ENCODE results near the gene ARF3. TPM values are rescaled to one million over a fixed set of nuclear protein-coding genes. Genes with fewer than 3 reads are reported as not detected.

ARF3 gene
- total RNA-seq, 1 experiment from 2014 or later = 256 TPM

DNA sequence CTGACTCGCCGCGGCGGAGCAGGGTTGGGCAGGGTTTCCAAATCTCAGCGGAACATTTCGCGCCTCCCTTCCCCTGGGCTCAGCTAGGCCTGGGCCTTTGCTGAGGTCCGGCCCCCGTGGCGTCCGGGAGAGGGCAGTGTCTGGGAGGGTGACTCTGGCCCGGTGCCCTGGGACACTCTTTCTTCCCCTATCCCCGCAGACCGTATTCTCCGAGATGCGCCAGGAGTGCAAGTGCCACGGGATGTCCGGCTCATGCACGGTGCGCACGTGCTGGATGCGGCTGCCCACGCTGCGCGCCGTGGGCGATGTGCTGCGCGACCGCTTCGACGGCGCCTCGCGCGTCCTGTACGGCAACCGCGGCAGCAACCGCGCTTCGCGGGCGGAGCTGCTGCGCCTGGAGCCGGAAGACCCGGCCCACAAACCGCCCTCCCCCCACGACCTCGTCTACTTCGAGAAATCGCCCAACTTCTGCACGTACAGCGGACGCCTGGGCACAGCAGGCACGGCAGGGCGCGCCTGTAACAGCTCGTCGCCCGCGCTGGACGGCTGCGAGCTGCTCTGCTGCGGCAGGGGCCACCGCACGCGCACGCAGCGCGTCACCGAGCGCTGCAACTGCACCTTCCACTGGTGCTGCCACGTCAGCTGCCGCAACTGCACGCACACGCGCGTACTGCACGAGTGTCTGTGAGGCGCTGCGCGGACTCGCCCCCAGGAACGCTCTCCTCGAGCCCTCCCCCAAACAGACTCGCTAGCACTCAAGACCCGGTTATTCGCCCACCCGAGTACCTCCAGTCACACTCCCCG lies 23.9 kb upstream of the ARF3 start (continued):
- peak; percentile 47; the same call in 1 of the 2 replicates for TF ChIP-seq USF1 (CRISPR knock-in tag; IDR thresholded peaks at IDR 0.05)
- TF ChIP-seq GABPB1 (CRISPR knock-in tag; IDR thresholded peaks at IDR 0.05) = no peak
- TF ChIP-seq ZNF416 (CRISPR knock-in tag; IDR thresholded peaks at IDR 0.05) = no peak
- TF ChIP-seq CREB1 (CRISPR knock-in tag; IDR thresholded peaks at IDR 0.05) = 0 out of 2 replicates have a peak, but pooled peaks have one; percentile 40
- TF ChIP-seq ZMAT4 (CRISPR knock-in tag; IDR thresholded peaks at IDR 0.05) = no peak
- peak; percentile 82; the same call in 1 of the 2 replicates for TF ChIP-seq CBFB (CRISPR knock-in tag; IDR thresholded peaks at IDR 0.05; ENCODE audit: low read depth)
- no peak; the same call in 1 of the 2 replicates for TF ChIP-seq FOXP1 (CRISPR knock-in tag; IDR thresholded peaks at IDR 0.05; ENCODE audit: borderline replicate concordance)
- TF ChIP-seq ZNF232 (CRISPR knock-in tag; IDR thresholded peaks at IDR 0.05) = no peak
- 0 out of 2 replicates have a peak, but pooled peaks have one; percentile 2 for TF ChIP-seq SP1 (CRISPR knock-in tag; conservative IDR thresholded peaks at IDR 0.05)
- peak; percentile 83; the same call in 1 of the 2 replicates for TF ChIP-seq STAT6 (CRISPR knock-in tag; conservative IDR thresholded peaks at IDR 0.05; ENCODE audit: low read depth)
- TF ChIP-seq, protein P1, sequence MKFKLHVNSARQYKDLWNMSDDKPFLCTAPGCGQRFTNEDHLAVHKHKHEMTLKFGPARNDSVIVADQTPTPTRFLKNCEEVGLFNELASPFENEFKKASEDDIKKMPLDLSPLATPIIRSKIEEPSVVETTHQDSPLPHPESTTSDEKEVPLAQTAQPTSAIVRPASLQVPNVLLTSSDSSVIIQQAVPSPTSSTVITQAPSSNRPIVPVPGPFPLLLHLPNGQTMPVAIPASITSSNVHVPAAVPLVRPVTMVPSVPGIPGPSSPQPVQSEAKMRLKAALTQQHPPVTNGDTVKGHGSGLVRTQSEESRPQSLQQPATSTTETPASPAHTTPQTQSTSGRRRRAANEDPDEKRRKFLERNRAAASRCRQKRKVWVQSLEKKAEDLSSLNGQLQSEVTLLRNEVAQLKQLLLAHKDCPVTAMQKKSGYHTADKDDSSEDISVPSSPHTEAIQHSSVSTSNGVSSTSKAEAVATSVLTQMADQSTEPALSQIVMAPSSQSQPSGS (CRISPR knock-in tag; IDR thresholded peaks at IDR 0.05; ENCODE audit: borderline replicate concordance, low read depth) = no peak
- no peak for TF ChIP-seq MYBL2 (CRISPR knock-in tag; IDR thresholded peaks at IDR 0.05)
- TF ChIP-seq, protein P2, sequence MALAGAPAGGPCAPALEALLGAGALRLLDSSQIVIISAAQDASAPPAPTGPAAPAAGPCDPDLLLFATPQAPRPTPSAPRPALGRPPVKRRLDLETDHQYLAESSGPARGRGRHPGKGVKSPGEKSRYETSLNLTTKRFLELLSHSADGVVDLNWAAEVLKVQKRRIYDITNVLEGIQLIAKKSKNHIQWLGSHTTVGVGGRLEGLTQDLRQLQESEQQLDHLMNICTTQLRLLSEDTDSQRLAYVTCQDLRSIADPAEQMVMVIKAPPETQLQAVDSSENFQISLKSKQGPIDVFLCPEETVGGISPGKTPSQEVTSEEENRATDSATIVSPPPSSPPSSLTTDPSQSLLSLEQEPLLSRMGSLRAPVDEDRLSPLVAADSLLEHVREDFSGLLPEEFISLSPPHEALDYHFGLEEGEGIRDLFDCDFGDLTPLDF (CRISPR knock-in tag; IDR thresholded peaks at IDR 0.05) = 0 out of 2 replicates have a peak, but pooled peaks have one; percentile 40
- no peak for TF ChIP-seq OVOL2 (CRISPR knock-in tag; IDR thresholded peaks at IDR 0.05; ENCODE audit: borderline replicate concordance)
- 0 out of 2 replicates have a peak, but pooled peaks have one; percentile 24 for TF ChIP-seq USF2 (CRISPR knock-in tag; IDR thresholded peaks at IDR 0.05)
- no peak for TF ChIP-seq TEAD1 (CRISPR knock-in tag; IDR thresholded peaks at IDR 0.05)
- no peak for TF ChIP-seq JAZF1 (CRISPR knock-in tag; IDR thresholded peaks at IDR 0.05)
- peak; percentile 54 for TF ChIP-seq MAX (CRISPR knock-in tag; IDR thresholded peaks at IDR 0.05)
- no peak for TF ChIP-seq ZBTB43 (CRISPR knock-in tag; IDR thresholded peaks at IDR 0.05)
- TF ChIP-seq AFF4 (CRISPR knock-in tag; IDR thresholded peaks at IDR 0.05; ENCODE audit: borderline replicate concordance) = 0 out of 2 replicates have a peak, but pooled peaks have one; percentile 30
- peak; percentile 79; the same call in 1 of the 2 replicates for TF ChIP-seq KAT7 (CRISPR knock-in tag; IDR thresholded peaks at IDR 0.05; ENCODE audit: borderline replicate concordance)
- no peak for TF ChIP-seq PRRX2 (CRISPR knock-in tag; IDR thresholded peaks at IDR 0.05)
- 0 out of 2 replicates have a peak, but pooled peaks have one; percentile 60 for TF ChIP-seq E2F5 (CRISPR knock-in tag; IDR thresholded peaks at IDR 0.05)
- TF ChIP-seq TCF7 (CRISPR knock-in tag; IDR thresholded peaks at IDR 0.05; ENCODE audit: low read depth) = no peak

Data from WTC11 (cell line).